ENCODE results near the gene ZDHHC7.
A peak's percentile ranks its signal among the peaks of the same experiment; 100 is the strongest.

Gene ZDHHC7

GRCh38 chr16:85015481-85016187 is 4.3 kb upstream of the ZDHHC7 start:
- ATAC-seq = no peak
- Mint-ChIP-seq H3K27me3 (peaks cover 9% of the 10 kb centered on the region), H3K27ac (no peak overlapping the region), H3K4me3 (no peak overlapping the region), H3K9me3 (no peaks in the 10 kb centered on the region), H3K4me1 (peaks cover 9% of the 10 kb centered on the region), H3K36me3 (no peaks in the 10 kb centered on the region)

- H3K36me3 Mint-ChIP-seq = no peaks in the 10 kb centered on the region
- no peak overlapping the region for H3K27ac Mint-ChIP-seq
- H3K27me3 Mint-ChIP-seq = peaks cover 9% of the 10 kb centered on the region
- peaks cover 21% of the 10 kb centered on the region for H3K4me1 Mint-ChIP-seq
- ATAC-seq = no peak
- no peaks in the 10 kb centered on the region for H3K9me3 Mint-ChIP-seq
- no peak overlapping the region for H3K4me3 Mint-ChIP-seq
Measured at GRCh38 chr16:85014311-85014710, 3.0 kb upstream of the ZDHHC7 start.

GRCh38 chr16:85011846-85012284 is 530 bp upstream of the ZDHHC7 start:
- peaks cover 39% of the 10 kb centered on the region for H3K4me1 Mint-ChIP-seq
- no peak for ATAC-seq
- H3K27ac Mint-ChIP-seq = peak overlapping the region; percentile 95
- H3K4me3 Mint-ChIP-seq = peak overlapping the region; percentile 98
- H3K9me3 Mint-ChIP-seq = no peaks in the 10 kb centered on the region
- peaks cover 8% of the 10 kb centered on the region for H3K36me3 Mint-ChIP-seq
- peaks cover 9% of the 10 kb centered on the region for H3K27me3 Mint-ChIP-seq

GRCh38 chr16:85010446-85010930 is 847 bp downstream of the ZDHHC7 start:
- Mint-ChIP-seq H3K27ac (peak overlapping the region; percentile 95), H3K36me3 (peaks cover 12% of the 10 kb centered on the region), H3K4me1 (peaks cover 49% of the 10 kb centered on the region), H3K9me3 (no peaks in the 10 kb centered on the region), H3K4me3 (peak overlapping the region; percentile 92), H3K27me3 (peaks cover 9% of the 10 kb centered on the region)
- ATAC-seq = no peak

- H3K27me3 Mint-ChIP-seq = no peaks in the 10 kb centered on the region
- no peak for ATAC-seq
- peaks cover 67% of the 10 kb centered on the region for H3K4me1 Mint-ChIP-seq
- no peak overlapping the region for H3K4me3 Mint-ChIP-seq
- H3K36me3 Mint-ChIP-seq = peaks cover 12% of the 10 kb centered on the region
- no peak overlapping the region for H3K27ac Mint-ChIP-seq
- H3K9me3 Mint-ChIP-seq = no peaks in the 10 kb centered on the region
Measured at GRCh38 chr16:85008271-85008670, 3.1 kb downstream of the ZDHHC7 start.

GRCh38 chr16:85007496-85008214 is 3.7 kb downstream of the ZDHHC7 start:
- Mint-ChIP-seq H3K4me3 (no peak overlapping the region), H3K4me1 (peaks cover 74% of the 10 kb centered on the region), H3K36me3 (peaks cover 15% of the 10 kb centered on the region), H3K27ac (peak overlapping the region; percentile 10), H3K9me3 (no peaks in the 10 kb centered on the region), H3K27me3 (no peaks in the 10 kb centered on the region)
- ATAC-seq = no peak

- peaks cover 78% of the 10 kb centered on the region for H3K4me1 Mint-ChIP-seq
- H3K9me3 Mint-ChIP-seq = no peaks in the 10 kb centered on the region
- H3K36me3 Mint-ChIP-seq = peaks cover 20% of the 10 kb centered on the region
- no peak for ATAC-seq
- no peak overlapping the region for H3K27ac Mint-ChIP-seq
- no peaks in the 10 kb centered on the region for H3K27me3 Mint-ChIP-seq
- H3K4me3 Mint-ChIP-seq = no peak overlapping the region
Measured at GRCh38 chr16:85006639-85007038, 4.7 kb downstream of the ZDHHC7 start.

- no peak for ATAC-seq
- Mint-ChIP-seq H3K4me3 (no peak overlapping the region), H3K4me1 (peaks cover 75% of the 10 kb centered on the region), H3K27ac (no peak overlapping the region), H3K9me3 (no peaks in the 10 kb centered on the region), H3K27me3 (no peaks in the 10 kb centered on the region), H3K36me3 (peaks cover 20% of the 10 kb centered on the region)
Measured at GRCh38 chr16:85005285-85006069, 5.9 kb downstream of the ZDHHC7 start.

GRCh38 chr16:85004587-85005205 is 6.6 kb downstream of the ZDHHC7 start:
- no peak overlapping the region for H3K27ac Mint-ChIP-seq
- peaks cover 68% of the 10 kb centered on the region for H3K4me1 Mint-ChIP-seq
- H3K36me3 Mint-ChIP-seq = peaks cover 21% of the 10 kb centered on the region
- ATAC-seq = no peak
- no peaks in the 10 kb centered on the region for H3K27me3 Mint-ChIP-seq
- H3K9me3 Mint-ChIP-seq = no peaks in the 10 kb centered on the region
- H3K4me3 Mint-ChIP-seq = no peak overlapping the region

GRCh38 chr16:85003725-85004586 is 7.4 kb downstream of the ZDHHC7 start:
- Mint-ChIP-seq H3K27ac (no peak overlapping the region), H3K27me3 (no peaks in the 10 kb centered on the region), H3K9me3 (no peaks in the 10 kb centered on the region), H3K36me3 (peaks cover 26% of the 10 kb centered on the region), H3K4me1 (peaks cover 66% of the 10 kb centered on the region), H3K4me3 (no peak overlapping the region)
- no peak for ATAC-seq

- H3K4me3 Mint-ChIP-seq = peak overlapping the region; percentile 51
- peak overlapping the region; percentile 53 for H3K27ac Mint-ChIP-seq
- no peaks in the 10 kb centered on the region for H3K9me3 Mint-ChIP-seq
- ATAC-seq = no peak
- peaks cover 65% of the 10 kb centered on the region for H3K4me1 Mint-ChIP-seq
- H3K27me3 Mint-ChIP-seq = no peaks in the 10 kb centered on the region
- peaks cover 26% of the 10 kb centered on the region for H3K36me3 Mint-ChIP-seq
Measured at GRCh38 chr16:85003076-85003475, 8.3 kb downstream of the ZDHHC7 start.

GRCh38 chr16:85002608-85003007 is 8.7 kb downstream of the ZDHHC7 start:
- peaks cover 26% of the 10 kb centered on the region for H3K36me3 Mint-ChIP-seq
- H3K9me3 Mint-ChIP-seq = no peaks in the 10 kb centered on the region
- ATAC-seq = peak; percentile 65
- peak overlapping the region; percentile 53 for H3K27ac Mint-ChIP-seq
- no peaks in the 10 kb centered on the region for H3K27me3 Mint-ChIP-seq
- H3K4me3 Mint-ChIP-seq = peak overlapping the region; percentile 51
- H3K4me1 Mint-ChIP-seq = peaks cover 60% of the 10 kb centered on the region

- H3K27me3 Mint-ChIP-seq = no peaks in the 10 kb centered on the region
- H3K4me3 Mint-ChIP-seq = peak overlapping the region; percentile 51
- peaks cover 21% of the 10 kb centered on the region for H3K36me3 Mint-ChIP-seq
- H3K27ac Mint-ChIP-seq = peak overlapping the region; percentile 53
- no peaks in the 10 kb centered on the region for H3K9me3 Mint-ChIP-seq
- H3K4me1 Mint-ChIP-seq = peaks cover 56% of the 10 kb centered on the region
- ATAC-seq = no peak
Measured at GRCh38 chr16:85002099-85002541, 9.2 kb downstream of the ZDHHC7 start.

GRCh38 chr16:84999857-85000480 is 11.4 kb downstream of the ZDHHC7 start:
- ATAC-seq = no peak
- Mint-ChIP-seq H3K27me3 (no peaks in the 10 kb centered on the region), H3K9me3 (no peaks in the 10 kb centered on the region), H3K4me3 (no peak overlapping the region), H3K4me1 (peaks cover 54% of the 10 kb centered on the region), H3K36me3 (peaks cover 34% of the 10 kb centered on the region), H3K27ac (no peak overlapping the region)
